SK-N-SH (cell line): ENCODE results near the gene LRP1. TPM values are rescaled to one million over a fixed set of nuclear protein-coding genes. Genes with fewer than 3 reads are reported as not detected.

Experiments used
- CTCF ChIA-PET: fragments of 300-600, 350-600 bp; formaldehyde crosslinking; extraction: SDS; loops from one replicate; lab custom pipeline; 2021; lab: Yijun Ruan, JAX
- POLR2A ChIA-PET: fragments of 350-600 bp; sonication (Branson Sonifier 250); formaldehyde crosslinking; extraction: SDS; loops from one replicate; lab custom pipeline; 2020; ENCODE audit warnings: antibody characterized with exemption, inconsistent platforms; lab: Yijun Ruan, JAX
- DNase-seq: peaks from one replicate; pipeline ENCODE4 v3.0.0; 2012
- H2AFZ ChIP-seq: fragments of 200-600 bp; sonication (generic); 2 replicates; pipeline ENCODE4 v1.8.1; 2016; ENCODE audit warnings: antibody characterized with exemption, mild to moderate bottlenecking, low read depth
- H3F3A ChIP-seq: fragments of 200-600 bp; sonication (generic); replicated peaks from 2 replicates; pipeline ENCODE3; 2016; ENCODE audit warnings: antibody characterized with exemption, mild to moderate bottlenecking; ENCODE audit not compliant: insufficient read depth
- H3K27ac ChIP-seq, 2 experiments: fragments of 200-500 bp in 1 of 2; fragments of 200-600 bp in 1 of 2; sonication (Bioruptor generic) in 1 of 2; sonication (generic), shearing (Covaris generic) in 1 of 2; 2 replicates each; pipeline versions ENCODE4 v1.5.1 to v1.6.1; 2014 to 2016; ENCODE audit warnings: low read depth in 2 of 2, inconsistent platforms in 1 of 2, low read length in 1 of 2, mild to moderate bottlenecking in 1 of 2, mixed read lengths in 1 of 2
- H3K27me3 ChIP-seq: fragments of 200-600 bp; sonication (generic), shearing (Covaris generic); 2 replicates; pipeline ENCODE4 v1.6.1; 2016; ENCODE audit warnings: mixed run types; ENCODE audit not compliant: insufficient read depth
- H3K36me3 ChIP-seq, 2 experiments: fragments of 200-500 bp in 1 of 2; fragments of 200-600 bp in 1 of 2; sonication (Bioruptor generic) in 1 of 2; sonication (generic) in 1 of 2; replicated peaks in 1 of 2; 2 replicates each; pipeline versions ENCODE3 to v1.5.1; 2014 to 2016; ENCODE audit warnings: low read length in 1 of 2, mild to moderate bottlenecking in 1 of 2; ENCODE audit not compliant: insufficient read depth in 2 of 2, control insufficient read depth in 1 of 2
- H3K4me1 ChIP-seq, 2 experiments: fragments of 200-500 bp in 1 of 2; fragments of 200-600 bp in 1 of 2; sonication (Bioruptor generic) in 1 of 2; sonication (generic), shearing (Covaris generic) in 1 of 2; 2 replicates each; pipeline versions ENCODE4 v1.5.1 to v1.6.1; 2014 to 2016; ENCODE audit warnings: low read depth in 1 of 2, low read length in 1 of 2, mixed run types in 1 of 2; ENCODE audit not compliant: insufficient read depth in 2 of 2, control insufficient read depth in 1 of 2
- H3K4me2 ChIP-seq: fragments of 200-600 bp; sonication (generic), shearing (Covaris generic); 2 replicates; pipeline ENCODE4 v1.6.1; 2017; ENCODE audit warnings: mixed run types
- H3K4me3 ChIP-seq, 2 experiments: fragments of 200-500 bp in 1 of 2; fragments of 200-600 bp in 1 of 2; sonication (Bioruptor generic) in 1 of 2; sonication (generic), shearing (Covaris generic) in 1 of 2; 2 replicates each; pipeline versions ENCODE4 v1.5.1 to v1.8.1; 2014 to 2016; ENCODE audit warnings: low read depth in 2 of 2, inconsistent platforms in 1 of 2, low read length in 1 of 2, mild to moderate bottlenecking in 1 of 2, mixed read lengths in 1 of 2, moderate library complexity in 1 of 2
- H3K79me2 ChIP-seq: fragments of 200-600 bp; sonication (generic); 2 replicates; pipeline ENCODE4 v1.8.1; 2017; ENCODE audit warnings: mild to moderate bottlenecking; ENCODE audit not compliant: insufficient read depth
- H3K9ac ChIP-seq: fragments of 200-600 bp; sonication (generic); 2 replicates; pipeline ENCODE4 v1.6.1; 2017; ENCODE audit warnings: mixed run types
- H3K9me2 ChIP-seq: fragments of 200-600 bp; sonication (generic); 2 replicates; pipeline ENCODE4 v1.6.1; 2017; ENCODE audit warnings: mixed run types
- H3K9me3 ChIP-seq: fragments of 200-600 bp; sonication (generic); 2 replicates; pipeline ENCODE4 v1.6.1; 2017; ENCODE audit warnings: mixed run types, mild to moderate bottlenecking, moderate library complexity
- H4K20me1 ChIP-seq: fragments of 200-600 bp; sonication (generic); 2 replicates; pipeline ENCODE4 v1.6.1; 2017; ENCODE audit warnings: mild to moderate bottlenecking, mixed run types; ENCODE audit not compliant: insufficient read depth
- ELF1 ChIP-seq: IDR thresholded peaks from 2 replicates; pipeline ENCODE4 v1.4.0; 2012
- EP300 ChIP-seq, 2 experiments: IDR thresholded peaks; 2 replicates each; pipeline versions ENCODE4 v1.4.0 to v1.6.1; 2012; ENCODE audit warnings: borderline replicate concordance in 1 of 2, low read depth in 1 of 2, low read length in 1 of 2
- EZH2phosphoT487 ChIP-seq: fragments of 200-600 bp; sonication (generic); IDR thresholded peaks from 2 replicates; pipeline ENCODE4 v1.6.1; 2017; ENCODE audit warnings: low read depth, mixed run types, mild to moderate bottlenecking, antibody characterized with exemption, moderate library complexity, borderline replicate concordance
- FOXM1 ChIP-seq: IDR thresholded peaks from 2 replicates; pipeline ENCODE4 v1.4.0; 2012; ENCODE audit warnings: low read depth, mild to moderate bottlenecking
- GABPA ChIP-seq: IDR thresholded peaks from 2 replicates; pipeline ENCODE4 v1.4.0; 2012; ENCODE audit warnings: low read depth, mild to moderate bottlenecking
- GATA2 ChIP-seq: sonication (generic); formaldehyde crosslinking; IDR thresholded peaks from 2 replicates; pipeline ENCODE4 v1.5.0; 2020; ENCODE audit warnings: mild to moderate bottlenecking, missing genetic modification reagents
- MEF2A ChIP-seq: IDR thresholded peaks from 2 replicates; pipeline ENCODE4 v1.4.0; 2012; ENCODE audit warnings: low read depth, borderline replicate concordance
- MXI1 ChIP-seq: IDR thresholded peaks from 2 replicates; pipeline ENCODE4 v1.6.1; 2012; ENCODE audit warnings: mild to moderate bottlenecking, low read depth, low read length, improper control_type of control experiment
- NRF1 ChIP-seq: IDR thresholded peaks from 2 replicates; pipeline ENCODE4 v1.6.1; 2012; ENCODE audit warnings: low read depth, mild to moderate bottlenecking, low read length
- RCOR1 ChIP-seq: fragments of 150-350 bp; IDR thresholded peaks from 2 replicates; pipeline ENCODE4 v1.6.1; 2017; ENCODE audit warnings: antibody characterized with exemption, low read length
- SMC3 ChIP-seq: IDR thresholded peaks from 2 replicates; pipeline ENCODE4 v1.6.1; 2012; ENCODE audit warnings: low read depth, low read length, improper control_type of control experiment
- TAF1 ChIP-seq: IDR thresholded peaks from 2 replicates; pipeline ENCODE4 v1.6.1; 2012; ENCODE audit warnings: low read depth, mild to moderate bottlenecking, low read length, moderate library complexity, borderline replicate concordance
- TCF12 ChIP-seq: IDR thresholded peaks from 2 replicates; pipeline ENCODE4 v1.4.0; 2012
- TEAD4 ChIP-seq: IDR thresholded peaks from 2 replicates; pipeline ENCODE4 v1.4.0; 2012; ENCODE audit warnings: mild to moderate bottlenecking, borderline replicate concordance; ENCODE audit not compliant: insufficient read depth
- USF1 ChIP-seq: IDR thresholded peaks from 2 replicates; pipeline ENCODE4 v1.4.0; 2012; ENCODE audit warnings: low read depth, borderline replicate concordance
- USF2 ChIP-seq: fragments of 150-350 bp; IDR thresholded peaks from 2 replicates; pipeline ENCODE4 v1.6.1; 2017; ENCODE audit warnings: antibody characterized with exemption, low read length, low read depth, borderline replicate concordance
- WGBS: methylation state at CpG from one replicate; pipeline ENCODE4 v1.1.6; 2017; ENCODE audit warnings: low lambda C conversion rate; 5-methylcytosine and 5-hydroxymethylcytosine counted together
- polyA plus RNA-seq, 3 experiments: library from polyadenylated mRNA; depleted of rRNA; stranded (reverse); fragments of >200 nt; gene quantifications; 2 replicates each; pipeline ENCODE4 v1.2.3, GENCODE V29; 2012

Gene LRP1
- polyA plus RNA-seq, 1 of the 3 experiments (the other 2 are of a cell fraction) = 55.0 TPM

GRCh38 chr12:57199191-57199590, 70.9 kb downstream of the LRP1 start:
- POLR2A ChIA-PET = no interaction called here
- no peaks in the 10 kb centered on the region for H3F3A ChIP-seq
- H3K36me3 ChIP-seq = peaks cover 0 to 82% of the 10 kb centered on the region in 2 experiments
- H3K27ac ChIP-seq = no peak overlapping the region
- no peaks in the 10 kb centered on the region for H3K9me3 ChIP-seq
- H4K20me1 ChIP-seq = no peaks in the 10 kb centered on the region
- H3K4me2 ChIP-seq = no peak overlapping the region
- TF ChIP-seq FOXM1 (no peak), TAF1 (no peak), EZH2phosphoT487 (no peak), NRF1 (no peak), EP300 (IDR thresholded peaks at IDR 0.05; ENCODE audit: borderline replicate concordance in 1 of 2, low read depth in 1 of 2, low read length in 1 of 2) (no peak)
- TF ChIP-seq, all 33 proteins: peak for 0
- no peaks in the 10 kb centered on the region for H3K9me2 ChIP-seq
- CTCF ChIA-PET = interaction anchor here (1.0 to 6.9 kb wide), 7 partner anchors 14 to 87 kb away, joined by 3 to 48 read pairs (median 4); no protein-coding TSS in a partner anchor
- DNase-seq = no peak
- H3K79me2 ChIP-seq = no peaks in the 10 kb centered on the region
- H3K9ac ChIP-seq = no peak overlapping the region
- WGBS = 71% methylated on average over 7 of the region's 15 CpGs
- H2AFZ ChIP-seq = no peak overlapping the region
- H3K4me3 ChIP-seq = no peak overlapping the region
- no peaks in the 10 kb centered on the region for H3K4me1 ChIP-seq
- H3K27me3 ChIP-seq = no peaks in the 10 kb centered on the region

- H3K27me3 ChIP-seq = no peaks in the 10 kb centered on the region
- CTCF ChIA-PET = interaction anchor here (0.9 to 1.2 kb wide), 2 partner anchors 13 to 89 kb away, joined by 3 read pairs; no protein-coding TSS in a partner anchor
- H3K4me2 ChIP-seq = no peak overlapping the region
- H3F3A ChIP-seq = no peaks in the 10 kb centered on the region
- no peak overlapping the region for H3K4me3 ChIP-seq
- H4K20me1 ChIP-seq = no peaks in the 10 kb centered on the region
- WGBS = 88% methylated on average over 8 of the region's 15 CpGs
- TF ChIP-seq RCOR1 (no peak), USF2 (no peak), GABPA (no peak), SMC3 (no peak), TEAD4 (no peak), TAF1 (no peak)
- H2AFZ ChIP-seq = no peak overlapping the region
- H3K9ac ChIP-seq = no peak overlapping the region
- H3K27ac ChIP-seq = no peak overlapping the region
- no peaks in the 10 kb centered on the region for H3K9me3 ChIP-seq
- no peak for DNase-seq
- no peaks in the 10 kb centered on the region for H3K4me1 ChIP-seq
- POLR2A ChIA-PET = no interaction called here
- no peaks in the 10 kb centered on the region for H3K79me2 ChIP-seq
- H3K36me3 ChIP-seq = peaks cover 5 to 82% of the 10 kb centered on the region in 2 experiments
- no peaks in the 10 kb centered on the region for H3K9me2 ChIP-seq
These were observed 72.2 kb downstream of the LRP1 start for GRCh38 chr12:57200497-57200896.

GRCh38 chr12:57201219-57201618, 72.9 kb downstream of the LRP1 start:
- H3K9me2 ChIP-seq = no peaks in the 10 kb centered on the region
- no peaks in the 10 kb centered on the region for H3F3A ChIP-seq
- H3K79me2 ChIP-seq = no peaks in the 10 kb centered on the region
- H3K27me3 ChIP-seq = no peaks in the 10 kb centered on the region
- peaks cover 5 to 79% of the 10 kb centered on the region in 2 experiments for H3K36me3 ChIP-seq
- H2AFZ ChIP-seq = no peak overlapping the region
- H3K27ac ChIP-seq = no peak overlapping the region
- 77% methylated on average over 8 of the region's 8 CpGs for WGBS
- H3K9me3 ChIP-seq = no peaks in the 10 kb centered on the region
- CTCF ChIA-PET = interaction anchor here (0.6 to 1.8 kb wide), 3 partner anchors 13 to 43 kb away, joined by 3 to 4 read pairs (median 3); no protein-coding TSS in a partner anchor
- TF ChIP-seq TAF1 = no peak
- no peak for TF ChIP-seq MEF2A
- no peak for TF ChIP-seq USF1
- TF ChIP-seq MXI1 = no peak
- TF ChIP-seq GABPA = no peak
- TF ChIP-seq GATA2 (CRISPR knock-in tag) = no peak
- no peak for TF ChIP-seq TCF12
- TF ChIP-seq ELF1 = no peak
- no peak for TF ChIP-seq EP300 (IDR thresholded peaks at IDR 0.05; ENCODE audit: borderline replicate concordance in 1 of 2, low read depth in 1 of 2, low read length in 1 of 2)
- TF ChIP-seq, all 33 proteins: peak for 0
- Histone ChIP-seq H3K4me3 (no peak overlapping the region), H3K9ac (no peak overlapping the region), H3K4me1 (no peaks in the 10 kb centered on the region), H3K4me2 (no peak overlapping the region), H4K20me1 (no peaks in the 10 kb centered on the region)
- POLR2A ChIA-PET = no interaction called here
- no peak for DNase-seq
